KG1 (cell line): ENCODE data around the gene RASGRP3.

ENCODE experiments used
- DNase-seq: peaks from one replicate; lab custom pipeline; 2025; lab: John Stamatoyannopoulos, UW

Gene RASGRP3

DNA sequence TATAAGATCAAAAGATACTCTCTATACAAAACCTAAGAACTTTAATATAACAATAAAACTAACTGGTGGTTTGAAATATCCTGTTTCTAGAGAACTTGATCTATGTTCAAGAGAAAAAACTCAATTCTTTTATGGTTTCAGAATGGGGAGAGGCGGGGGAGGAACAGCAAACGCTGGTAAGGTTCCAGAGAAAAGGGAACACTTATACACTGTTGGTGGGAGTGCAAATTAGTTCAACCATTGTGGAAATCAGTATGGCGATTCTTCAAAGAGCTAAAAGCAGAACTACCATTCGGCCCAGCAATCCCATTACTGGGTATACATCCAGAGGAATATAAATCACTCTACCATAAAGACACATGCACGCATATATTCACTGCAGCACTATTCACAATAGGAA, 105.4 kb downstream of the RASGRP3 start:
- DNase-seq = peak; percentile 32

DNA sequence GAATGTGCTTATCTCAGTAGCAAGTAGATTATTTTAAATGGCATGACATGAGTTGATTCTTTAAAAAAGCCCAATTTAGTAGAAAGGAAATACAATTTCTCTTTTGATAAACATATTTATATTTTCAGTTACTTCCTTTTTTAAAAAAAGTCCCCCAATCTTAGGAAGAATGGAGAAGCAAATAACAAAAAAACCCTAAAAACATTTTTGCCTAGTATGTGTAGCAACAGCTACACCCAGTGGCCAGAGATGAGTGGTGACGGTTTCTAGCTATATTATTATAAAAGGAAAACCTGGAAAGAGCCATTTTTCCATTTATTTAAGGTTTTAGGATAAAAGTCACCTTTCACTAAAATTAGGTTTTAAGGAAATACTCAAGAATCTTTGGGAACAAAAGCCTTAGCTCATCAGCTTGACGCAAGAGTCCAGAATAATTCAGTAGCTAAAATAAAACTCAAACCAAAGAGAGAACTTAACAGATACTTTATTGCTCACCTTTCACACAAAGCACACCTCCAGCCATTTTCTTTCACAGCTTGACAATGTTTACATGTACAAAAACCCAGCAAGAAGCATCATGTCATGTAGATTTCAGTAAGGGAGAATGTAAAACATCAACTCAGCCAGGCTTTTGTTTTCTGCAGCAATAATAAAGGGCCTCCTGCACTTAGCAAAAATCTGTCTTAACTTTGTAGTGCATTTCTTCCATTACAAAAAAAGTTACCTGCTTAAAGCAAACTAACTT, 106.9 kb downstream of the RASGRP3 start:
- DNase-seq = peak; percentile 74

DNA sequence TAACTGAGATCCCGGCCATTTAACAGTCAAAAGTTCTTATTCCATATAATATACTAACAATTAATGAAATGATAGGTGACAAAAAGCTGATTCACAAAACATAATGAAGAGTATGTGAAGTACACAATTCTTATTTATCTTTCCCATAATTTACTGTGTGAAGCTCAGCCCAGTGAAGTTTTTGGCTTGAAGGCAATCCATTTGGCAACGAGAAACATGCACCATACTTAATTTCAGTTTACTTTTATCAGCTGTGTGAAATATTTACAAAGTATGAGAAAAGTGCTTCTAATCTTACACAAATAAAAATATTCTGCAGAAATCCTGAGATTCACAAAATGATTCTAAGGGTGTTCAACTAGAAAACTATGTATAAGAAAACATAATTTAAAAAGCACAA, 110.3 kb downstream of the RASGRP3 start:
- DNase-seq = no peak

DNA sequence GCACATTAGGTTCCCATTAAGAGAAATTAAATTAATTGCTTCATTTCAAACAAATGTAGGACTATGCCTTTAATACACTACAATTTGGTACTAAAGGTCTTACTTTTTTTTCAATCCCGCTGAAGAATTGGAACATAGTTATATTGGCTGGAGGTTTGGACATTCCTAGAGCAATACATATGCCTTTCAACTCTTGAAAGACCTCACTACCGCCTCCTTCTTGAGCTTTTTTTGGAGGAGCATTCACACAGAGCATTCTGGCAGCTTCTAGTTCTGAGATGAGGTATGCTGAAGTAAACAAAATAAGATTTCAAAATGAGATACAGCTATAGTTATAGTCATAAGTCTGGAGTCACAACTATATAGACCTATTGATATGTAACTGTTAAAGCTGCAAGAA, 111.8 kb downstream of the RASGRP3 start:
- DNase-seq = no peak

DNA sequence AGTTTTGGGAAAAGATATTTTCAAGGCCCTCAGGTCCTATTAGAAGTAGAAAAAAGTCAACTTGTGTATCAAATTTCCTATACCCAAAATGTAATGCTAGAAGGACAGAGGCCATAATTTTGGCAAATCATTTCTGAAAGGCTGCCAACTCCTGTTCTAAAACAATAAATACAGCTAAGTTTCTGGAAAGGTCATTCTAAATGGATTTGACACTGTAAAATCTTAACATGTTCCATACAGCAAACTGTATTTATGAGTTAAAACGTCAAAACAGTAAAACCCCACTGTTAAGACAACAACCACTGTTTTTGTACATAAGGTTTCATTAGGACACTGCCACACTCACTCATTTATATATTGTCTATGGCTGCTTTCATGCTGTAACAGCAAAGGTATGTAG, 113.0 kb downstream of the RASGRP3 start:
- DNase-seq = no peak

DNA sequence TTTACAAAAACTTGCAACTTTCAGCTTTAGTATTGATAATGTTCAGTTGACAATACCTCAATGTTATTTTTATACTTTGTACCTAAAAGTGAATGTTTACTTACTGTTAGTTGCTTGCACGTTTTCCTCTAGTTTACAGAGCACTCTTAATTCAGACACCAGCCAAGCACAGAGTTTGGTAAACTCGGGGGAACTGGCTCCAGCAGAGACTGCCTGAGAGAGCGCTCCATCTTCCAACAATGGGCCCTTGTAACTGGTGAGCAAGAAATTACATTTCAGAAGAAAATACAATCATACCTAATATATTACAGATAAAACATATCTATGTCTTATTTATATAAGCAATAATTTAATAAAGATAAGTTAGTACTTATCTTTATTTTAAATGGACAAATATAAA, 118.9 kb downstream of the RASGRP3 start:
- no peak for DNase-seq

DNA sequence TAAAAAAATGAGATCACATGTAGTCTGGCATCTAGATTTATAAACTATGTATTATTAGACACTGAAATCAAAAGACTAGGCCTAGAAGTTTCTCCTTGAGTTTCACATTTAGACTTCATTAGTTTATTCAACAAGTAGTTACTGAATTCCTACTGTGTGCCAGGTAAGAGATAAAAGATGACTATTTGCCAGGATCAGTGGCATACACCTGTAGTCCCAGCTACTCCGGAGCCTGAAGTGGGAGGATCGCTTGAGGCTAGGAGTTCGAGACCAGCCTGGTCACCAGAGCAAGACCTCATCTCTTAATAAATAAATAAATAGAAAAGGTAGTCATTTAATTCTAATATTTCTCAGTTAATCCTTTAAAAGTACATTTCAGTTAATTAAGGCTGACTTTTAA, 120.6 kb downstream of the RASGRP3 start:
- no peak for DNase-seq

DNA sequence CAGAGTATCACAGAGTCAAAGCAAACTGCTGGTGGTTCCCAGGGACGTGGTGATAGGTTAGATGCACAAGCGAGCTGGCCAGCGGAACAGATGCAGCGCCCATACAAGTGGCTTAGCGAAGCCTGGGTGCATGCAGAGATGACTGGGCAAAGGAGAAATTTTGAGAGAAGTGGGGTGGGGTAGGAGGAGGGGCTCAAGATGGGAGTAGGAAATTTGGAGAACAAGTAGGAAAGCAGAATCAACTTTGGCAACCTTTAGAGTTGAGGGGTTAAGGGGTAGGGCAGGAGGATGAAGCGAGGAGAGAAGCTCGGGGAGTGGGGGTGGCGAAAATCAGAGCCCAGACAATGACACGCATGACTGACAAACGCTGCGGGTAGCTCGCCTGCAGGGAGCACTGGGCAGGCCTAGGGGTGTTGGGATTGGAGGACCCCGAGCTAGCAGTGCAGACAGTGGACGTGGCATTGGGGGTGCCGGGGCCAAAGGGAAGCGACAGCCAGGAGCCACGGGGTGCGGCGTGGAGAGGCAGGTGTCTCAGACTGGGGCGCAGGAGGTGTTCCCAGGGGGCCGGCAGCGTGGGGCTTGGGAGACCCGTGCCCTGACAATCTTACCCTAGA, 122.2 kb downstream of the RASGRP3 start:
- no peak for DNase-seq

DNA sequence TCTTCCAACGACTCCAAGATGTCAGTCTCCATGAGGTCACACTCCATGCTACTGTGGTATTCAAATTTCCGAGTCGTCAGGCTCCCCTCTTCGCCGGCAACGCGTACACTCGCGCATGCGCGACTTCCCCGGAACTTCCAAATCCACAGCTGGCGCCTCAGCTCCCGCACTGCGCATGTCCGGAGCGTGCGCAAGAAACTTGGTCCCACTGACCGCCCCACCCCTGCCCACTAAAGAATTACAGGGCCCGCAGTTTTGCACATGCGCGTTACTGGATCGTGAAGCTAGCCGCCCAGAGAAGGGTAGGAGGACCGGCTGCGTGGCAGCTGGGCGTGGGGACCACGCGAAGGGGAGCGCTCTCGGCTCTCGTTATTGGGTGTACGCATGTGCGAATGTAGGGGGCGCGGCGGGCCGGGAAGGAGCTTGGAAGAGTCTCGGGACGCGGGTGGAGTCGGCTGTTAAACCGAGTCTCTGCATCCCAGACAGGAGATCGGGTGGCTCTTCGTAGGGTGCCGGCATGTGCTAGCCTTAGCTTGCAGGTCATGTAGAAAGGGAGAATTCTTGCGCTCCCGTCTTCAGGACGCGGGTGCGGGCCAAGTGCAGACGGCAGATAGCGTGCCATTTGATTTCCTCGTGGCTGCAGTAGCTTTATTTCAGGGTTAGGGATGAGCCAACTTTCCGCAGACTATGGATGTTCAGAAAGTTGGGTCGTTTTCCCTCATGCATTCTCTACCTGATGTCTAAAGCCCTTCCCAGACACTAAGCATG, 122.9 kb downstream of the RASGRP3 start, which contains the start of gene FAM98A:
TSS of gene FAM98A (minus strand) at position 125 of the 768 bp plus-strand sequence. CDS start at position 47, 78 bp downstream.
- peak; percentile 98 for DNase-seq

DNA sequence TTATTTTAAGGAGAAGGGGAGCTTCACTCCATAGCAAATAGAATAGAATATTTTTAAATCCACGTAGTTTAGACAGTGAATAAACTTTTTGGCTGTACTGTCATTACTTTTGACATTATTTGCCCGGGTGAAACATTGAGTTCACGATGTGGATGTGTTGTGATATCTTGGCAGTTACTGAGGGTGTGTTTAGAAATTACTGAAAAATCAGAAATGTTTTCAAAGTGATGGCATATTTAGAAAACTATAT, 123.4 kb downstream of the RASGRP3 start:
- DNase-seq = no peak

DNA sequence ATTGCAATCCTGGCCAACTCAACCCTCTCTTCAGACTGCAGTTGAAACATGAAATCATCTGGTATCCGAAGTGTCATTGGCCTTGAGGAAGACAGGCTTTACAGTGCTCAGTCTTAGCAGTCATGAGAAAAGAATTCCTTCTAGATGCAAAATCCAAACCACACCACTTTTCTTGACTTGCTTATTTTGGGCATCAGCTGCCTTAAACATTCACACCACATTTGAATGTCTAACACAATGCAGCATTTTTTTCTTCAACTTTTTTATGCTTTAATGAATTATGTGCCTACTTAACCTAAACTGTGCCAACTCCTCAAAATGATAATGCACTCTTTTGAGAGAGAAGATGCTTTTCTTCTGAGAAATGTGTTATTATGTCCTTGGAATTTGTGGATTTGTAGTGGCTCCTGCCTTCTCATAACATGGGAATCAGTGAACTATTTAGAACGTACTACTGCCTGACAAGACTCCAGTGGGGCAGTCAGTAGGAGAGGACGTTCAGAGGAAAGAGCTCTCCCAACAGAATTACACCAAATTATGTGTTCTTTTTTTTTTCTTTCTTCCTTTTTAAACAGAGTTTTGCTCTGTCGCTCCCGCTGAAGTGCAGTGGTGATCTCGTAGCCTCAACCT, 125.9 kb downstream of the RASGRP3 start:
- no peak for DNase-seq

DNA sequence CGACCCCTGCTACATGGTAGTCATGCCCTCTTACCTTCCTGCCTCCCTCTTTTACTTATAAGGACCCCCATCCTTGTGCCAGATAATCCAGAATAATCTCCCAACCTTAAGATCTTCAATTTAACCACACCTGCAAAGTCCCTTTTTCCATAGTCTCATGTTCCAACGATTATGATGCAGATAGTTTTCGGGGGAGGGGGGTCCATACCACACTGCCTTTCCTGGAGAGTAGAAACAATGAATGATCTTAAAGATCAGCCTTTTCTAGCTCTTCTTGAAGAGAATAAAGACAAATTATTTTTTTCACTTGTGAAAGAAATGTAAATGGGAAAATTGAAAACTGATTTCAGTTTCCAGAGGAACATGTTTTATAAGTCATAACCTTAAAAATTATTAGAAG, 127.0 kb downstream of the RASGRP3 start:
- DNase-seq = no peak

DNA sequence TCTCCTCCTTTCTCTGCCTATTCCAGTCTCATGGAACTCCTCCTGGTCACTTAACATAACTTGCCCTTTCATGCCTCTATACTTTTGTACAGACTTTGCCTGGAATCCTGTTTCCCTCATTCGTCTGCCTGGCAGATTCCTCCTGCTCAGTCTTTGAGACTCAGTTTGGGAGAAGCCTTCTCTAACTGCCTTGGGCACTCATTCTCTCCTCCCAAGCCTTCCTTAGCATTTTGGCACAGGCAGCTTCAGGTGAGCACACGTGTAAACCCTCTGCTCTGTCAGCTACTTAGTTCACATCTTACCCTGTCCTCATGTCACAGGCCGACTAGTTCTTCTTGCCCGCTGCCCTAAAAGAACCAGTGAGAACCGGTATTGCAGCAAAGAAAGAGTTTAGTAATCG, 128.6 kb downstream of the RASGRP3 start:
- DNase-seq = no peak

DNA sequence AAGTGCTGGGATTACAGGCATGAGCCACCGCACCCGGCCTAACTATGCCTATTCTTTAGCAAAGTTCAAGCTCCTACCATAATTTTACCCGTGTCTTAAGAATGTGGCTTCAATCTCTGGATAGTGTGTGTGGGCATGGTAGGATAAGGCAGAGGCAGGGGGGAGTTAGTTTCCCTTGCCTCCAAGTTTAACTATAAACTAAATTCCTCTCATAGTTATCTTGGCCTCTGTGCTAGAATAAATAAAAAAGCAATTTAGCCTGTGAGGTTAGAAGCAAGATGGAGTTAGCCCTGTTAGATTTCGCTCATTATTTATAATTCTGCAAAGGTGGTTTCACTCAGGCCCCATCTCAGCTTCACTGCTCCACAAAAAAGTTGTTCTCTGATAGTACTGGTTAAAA, 129.7 kb downstream of the RASGRP3 start:
- no peak for DNase-seq

DNA sequence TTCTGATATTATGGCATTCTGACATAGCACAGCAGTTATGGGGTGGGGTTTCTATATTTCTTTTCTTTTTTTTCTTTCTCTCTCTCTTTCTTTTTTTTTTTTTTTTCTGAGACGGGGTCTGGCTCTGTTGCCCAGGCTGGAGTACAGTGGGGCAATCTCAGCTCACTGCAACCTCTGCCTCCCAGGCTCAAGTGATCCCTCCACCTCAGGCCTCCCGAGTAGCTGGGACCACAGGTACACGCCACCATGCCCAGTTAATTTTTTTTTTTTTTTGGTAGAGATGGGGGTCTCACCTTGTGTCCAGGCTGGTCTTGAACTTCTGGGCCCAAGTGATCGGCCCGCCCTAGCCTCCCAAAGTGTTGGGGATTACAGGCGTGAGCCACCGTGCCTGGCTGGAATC, 130.2 kb downstream of the RASGRP3 start:
- no peak for DNase-seq

DNA sequence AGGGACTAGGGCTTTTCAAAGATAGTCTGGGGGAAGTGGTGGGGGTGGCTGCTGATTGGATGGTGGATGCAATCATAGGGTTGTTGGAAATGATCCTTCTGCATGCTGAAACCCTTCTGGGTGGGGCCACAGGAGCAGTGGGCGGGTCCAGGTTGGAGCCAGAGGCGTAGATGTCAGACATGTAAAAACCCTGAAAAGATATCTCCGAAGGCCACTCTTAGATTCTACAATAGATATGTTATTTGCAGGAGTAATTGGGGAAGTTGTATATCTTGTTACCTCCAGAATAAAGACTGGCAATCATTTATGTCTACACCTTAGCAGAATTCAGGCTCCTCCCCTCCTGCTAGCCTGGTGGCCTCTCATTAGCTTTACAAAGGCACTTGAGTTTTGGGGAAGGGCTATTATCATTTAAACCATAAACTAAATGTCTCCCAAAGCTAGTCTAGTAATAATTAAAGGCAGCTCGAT, 130.8 kb downstream of the RASGRP3 start:
- no peak for DNase-seq

DNA sequence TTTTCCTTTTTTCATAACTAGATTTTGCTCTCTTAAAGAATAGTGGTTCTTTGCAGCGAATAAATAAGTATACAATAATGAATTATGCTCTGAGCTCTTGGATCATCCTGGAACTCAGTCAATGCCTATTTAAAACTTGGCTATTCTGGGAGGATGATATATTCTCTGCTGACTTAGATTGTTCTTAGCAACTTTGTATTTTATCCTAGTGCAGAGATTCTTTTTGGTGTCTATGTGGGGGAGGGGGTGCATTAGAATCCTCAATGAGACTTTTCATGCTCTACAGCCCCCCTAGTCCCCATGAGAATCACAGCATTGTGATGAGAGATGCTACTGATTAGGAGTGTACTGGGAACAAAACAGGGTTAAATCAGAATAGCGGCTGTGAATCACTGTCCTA, 131.5 kb downstream of the RASGRP3 start:
- DNase-seq = no peak

DNA sequence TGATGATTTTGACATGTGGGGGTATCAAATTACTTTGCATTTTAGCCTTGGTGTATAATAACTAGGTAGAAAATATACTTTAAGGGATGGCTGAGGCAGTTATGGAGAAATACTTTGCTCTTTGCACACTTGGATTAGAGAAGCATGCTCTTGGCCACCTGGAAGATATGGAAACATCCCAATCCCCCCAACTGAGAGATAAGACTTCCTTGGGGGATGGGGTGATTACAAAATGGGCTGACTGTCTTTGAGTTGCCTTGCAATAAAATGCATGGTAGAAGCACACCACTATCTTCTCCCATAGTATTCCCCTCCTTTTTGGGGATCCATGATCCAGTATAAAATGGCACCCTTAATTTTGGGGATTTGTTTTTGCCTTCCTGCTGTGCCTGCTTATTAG, 137.7 kb downstream of the RASGRP3 start:
- DNase-seq = no peak
